Subcutaneous adipose tissue (tissue), 4 donors: ENCODE results near the gene TOMM34. TPM values are rescaled to one million over a fixed set of nuclear protein-coding genes. Genes with fewer than 3 reads are reported as not detected.

Experiments used
- total RNA-seq, 4 donors: library from RNA; depleted of rRNA; stranded (reverse); fragments of >200 nt; gene quantifications; one replicate each; pipeline ENCODE4 v1.1.0, GENCODE V29; 2016
- TF ChIP-seq, protein P1 (sequence below): fragments of 450-650 bp; IDR thresholded peaks from one replicate; pipeline ENCODE4 v1.5.1; 2016; ENCODE audit warnings: low read depth, mild to moderate bottlenecking, control low read depth, antibody characterized with exemption, moderate library complexity

The TOMM34 gene
- 10 to 100 TPM in 1 of 4 donors, 1 to 10 TPM in 3; 7.1 to 10.6 (median 8.3) TPM for total RNA-seq

GRCh38 chr20:44960103-44960852, at the start of gene TOMM34:
TSS of gene TOMM34 (minus strand) at chr20:44960397. CDS start at chr20:44960333, 64 bp downstream.
- TF ChIP-seq, protein P1, sequence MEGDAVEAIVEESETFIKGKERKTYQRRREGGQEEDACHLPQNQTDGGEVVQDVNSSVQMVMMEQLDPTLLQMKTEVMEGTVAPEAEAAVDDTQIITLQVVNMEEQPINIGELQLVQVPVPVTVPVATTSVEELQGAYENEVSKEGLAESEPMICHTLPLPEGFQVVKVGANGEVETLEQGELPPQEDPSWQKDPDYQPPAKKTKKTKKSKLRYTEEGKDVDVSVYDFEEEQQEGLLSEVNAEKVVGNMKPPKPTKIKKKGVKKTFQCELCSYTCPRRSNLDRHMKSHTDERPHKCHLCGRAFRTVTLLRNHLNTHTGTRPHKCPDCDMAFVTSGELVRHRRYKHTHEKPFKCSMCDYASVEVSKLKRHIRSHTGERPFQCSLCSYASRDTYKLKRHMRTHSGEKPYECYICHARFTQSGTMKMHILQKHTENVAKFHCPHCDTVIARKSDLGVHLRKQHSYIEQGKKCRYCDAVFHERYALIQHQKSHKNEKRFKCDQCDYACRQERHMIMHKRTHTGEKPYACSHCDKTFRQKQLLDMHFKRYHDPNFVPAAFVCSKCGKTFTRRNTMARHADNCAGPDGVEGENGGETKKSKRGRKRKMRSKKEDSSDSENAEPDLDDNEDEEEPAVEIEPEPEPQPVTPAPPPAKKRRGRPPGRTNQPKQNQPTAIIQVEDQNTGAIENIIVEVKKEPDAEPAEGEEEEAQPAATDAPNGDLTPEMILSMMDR = no peak

- TF ChIP-seq, protein P1 = no peak
Measured at GRCh38 chr20:45008521-45009049, 48.4 kb upstream of the TOMM34 start.

DNA sequence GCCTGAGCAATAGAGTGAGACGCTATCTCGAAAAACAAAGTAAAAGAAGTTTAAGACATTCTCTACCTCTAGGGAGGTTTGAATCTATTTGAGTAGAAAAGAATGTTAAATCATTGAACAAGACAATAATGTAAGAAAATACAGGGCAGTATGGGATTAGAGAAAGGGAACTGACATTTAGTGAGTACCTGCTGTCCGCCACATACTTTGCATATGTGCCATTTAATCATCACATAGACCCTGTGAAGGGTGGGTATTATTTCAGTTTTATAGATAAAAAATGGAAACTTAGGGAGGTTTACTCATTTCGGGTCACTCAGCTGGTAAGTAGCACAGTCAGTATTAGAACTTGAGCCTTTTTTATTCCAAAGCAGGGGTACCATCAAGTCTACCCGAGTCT, 37.5 kb upstream of the TOMM34 start:
- TF ChIP-seq, protein P1 = no peak

- TF ChIP-seq, protein P1 = no peak
Measured at GRCh38 chr20:44997171-44997570, 37.0 kb upstream of the TOMM34 start.

- TF ChIP-seq, protein P1 = no peak
Measured at GRCh38 chr20:44993343-44993742, 33.1 kb upstream of the TOMM34 start.

- TF ChIP-seq, protein P1 = no peak
Measured at GRCh38 chr20:44990957-44991356, 30.8 kb upstream of the TOMM34 start.

DNA sequence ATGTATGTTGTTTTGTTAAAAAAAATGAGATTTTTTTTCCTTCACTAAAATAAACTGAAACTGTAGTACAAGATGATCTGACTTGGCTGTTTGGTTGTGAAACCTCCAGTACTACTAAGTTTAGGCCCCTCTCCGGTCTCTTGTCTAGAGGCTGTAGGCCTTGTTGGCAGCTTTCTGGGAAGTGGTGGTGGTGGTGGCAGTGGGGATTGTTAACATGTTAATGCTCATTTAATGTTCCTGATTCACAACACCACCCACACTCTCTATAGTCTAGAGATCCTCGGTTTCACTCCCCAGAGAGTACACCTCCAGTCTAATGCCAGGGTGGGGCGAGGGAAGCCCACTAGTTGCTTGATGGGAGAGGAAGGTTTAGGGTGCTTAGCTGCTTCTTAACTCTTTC, 30.2 kb upstream of the TOMM34 start:
- TF ChIP-seq, protein P1 = no peak
